T-helper 9 cell (primary cell): ENCODE results near the gene SHANK2.

Experiments
- DNase-seq: peaks from one replicate; pipeline ENCODE4 v3.0.0-alpha.2; 2020

The SHANK2 gene

GRCh38 chr11:71269603-71270511, 17.5 kb upstream of the SHANK2 start:
- DNase-seq, result no peak

DNA sequence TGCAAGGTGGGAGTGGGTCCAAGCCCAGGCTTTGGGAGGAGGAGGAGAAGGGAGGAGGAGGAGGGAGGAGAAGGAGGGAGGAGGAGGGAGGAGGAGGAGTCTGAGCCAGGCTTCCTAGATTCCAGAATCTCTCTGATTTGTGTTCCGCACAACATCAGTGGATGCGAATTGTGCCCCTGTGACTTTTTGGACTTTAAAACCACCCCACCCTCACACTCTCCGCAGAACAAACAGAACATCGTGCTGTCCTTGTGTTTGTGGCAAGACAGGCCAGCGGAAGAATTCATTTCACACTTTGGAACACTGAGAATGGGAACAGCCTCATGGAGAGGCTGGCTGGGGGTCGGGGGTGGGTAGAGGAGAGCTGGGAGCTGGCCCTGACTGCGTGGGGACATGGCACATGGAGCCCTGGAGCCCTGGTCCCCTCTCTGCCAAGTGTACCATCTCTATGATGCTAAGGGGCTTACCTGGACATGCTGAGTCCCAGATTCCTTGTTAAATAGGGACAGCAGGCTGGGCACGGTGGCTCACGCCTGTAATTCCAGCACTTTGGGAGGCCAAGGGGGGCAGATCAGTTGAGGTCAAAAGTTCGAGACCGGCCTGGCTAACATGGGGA, 16.4 kb upstream of the SHANK2 start:
- DNase-seq, result no peak

DNA sequence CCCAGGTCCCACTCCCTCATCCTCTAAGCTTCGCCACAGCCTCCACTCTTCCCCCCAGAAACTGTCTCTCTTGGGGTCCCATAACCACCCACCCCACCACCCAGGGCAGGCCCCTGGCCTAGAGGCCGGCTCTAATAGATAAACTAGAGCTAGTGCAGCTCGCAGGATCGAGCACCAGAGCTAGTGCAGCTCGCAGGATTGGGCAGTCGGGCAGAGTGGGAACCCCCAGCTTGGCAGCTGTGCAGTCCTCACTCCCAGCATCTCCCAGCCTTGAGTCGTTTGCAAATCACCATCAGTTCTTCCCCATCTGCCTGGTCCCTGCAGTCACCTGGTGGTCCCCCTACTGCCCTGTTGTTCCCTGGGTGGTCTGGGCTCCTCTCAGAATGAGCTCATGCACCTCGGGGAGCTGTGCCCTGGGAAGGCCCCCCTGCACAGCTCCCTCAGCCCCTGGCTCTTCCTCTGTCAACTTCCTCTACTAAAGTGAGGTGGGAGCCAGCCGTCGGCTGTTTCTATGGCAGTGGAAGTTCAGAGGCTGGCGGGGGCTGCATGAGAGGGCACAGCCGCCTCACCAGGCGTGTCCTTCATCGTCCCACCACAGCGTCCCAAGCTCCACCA, 15.5 kb upstream of the SHANK2 start:
- no peak for DNase-seq

DNA sequence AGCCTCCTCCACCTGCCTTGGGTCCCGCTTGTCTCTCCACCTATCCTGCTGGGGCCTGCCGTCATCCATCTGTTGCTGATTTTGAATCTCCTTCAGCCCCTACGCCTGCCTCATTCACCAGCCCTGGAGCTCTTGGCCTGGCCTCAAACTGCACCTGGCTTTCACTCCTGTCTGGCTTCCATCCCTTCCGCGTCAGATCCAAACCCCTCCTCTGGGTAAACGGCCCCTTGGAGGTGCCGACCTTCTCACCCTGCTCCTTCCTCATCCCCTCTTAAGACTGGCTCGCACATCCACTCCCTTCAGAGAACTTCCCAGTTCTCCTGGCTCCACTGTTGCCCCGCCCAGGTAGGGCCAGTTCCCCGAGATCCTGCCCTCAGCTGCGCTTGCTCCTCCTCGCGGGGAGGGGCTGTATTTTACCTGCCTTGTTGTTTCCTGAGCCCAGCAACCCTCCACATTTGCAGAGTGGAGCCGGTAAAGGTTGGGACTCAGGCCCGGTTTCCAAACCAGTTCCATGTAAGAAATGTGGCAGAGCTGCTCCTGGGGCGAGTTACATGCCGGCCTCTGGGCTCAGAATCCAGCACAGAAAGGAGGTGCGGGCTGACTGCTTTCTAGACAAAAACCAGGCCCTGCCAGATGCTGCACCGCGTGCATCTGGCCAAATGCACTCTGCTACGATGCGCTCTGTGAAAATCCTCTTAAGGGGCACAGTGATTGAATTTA, 13.9 kb upstream of the SHANK2 start:
- no peak for DNase-seq

DNA sequence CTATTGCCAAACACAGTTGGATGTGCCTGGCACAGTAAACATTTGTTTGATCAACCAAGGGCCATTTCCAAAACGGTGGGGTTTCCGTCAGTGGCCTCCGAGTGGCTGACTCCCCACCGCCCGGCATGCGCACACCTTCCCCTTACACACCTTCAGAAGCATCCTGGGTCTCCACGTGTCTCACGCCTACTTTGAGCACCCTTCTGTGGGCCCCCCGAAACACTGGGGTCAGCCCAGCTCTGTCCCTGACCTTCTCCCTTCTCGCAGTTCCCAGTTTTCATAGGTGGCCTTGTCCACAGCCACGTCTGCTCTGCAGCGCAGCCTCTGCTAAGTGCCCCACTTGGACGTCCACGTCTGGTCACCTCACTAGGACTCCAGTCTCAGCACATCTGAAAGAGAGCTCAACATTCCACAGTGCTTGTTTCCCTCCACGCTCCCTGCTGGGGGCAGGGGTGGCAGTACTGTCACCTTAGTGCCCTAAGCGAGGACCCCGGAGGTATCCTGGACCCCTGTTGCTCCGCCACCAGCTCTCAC, 13.2 kb upstream of the SHANK2 start:
- no peak for DNase-seq

DNA sequence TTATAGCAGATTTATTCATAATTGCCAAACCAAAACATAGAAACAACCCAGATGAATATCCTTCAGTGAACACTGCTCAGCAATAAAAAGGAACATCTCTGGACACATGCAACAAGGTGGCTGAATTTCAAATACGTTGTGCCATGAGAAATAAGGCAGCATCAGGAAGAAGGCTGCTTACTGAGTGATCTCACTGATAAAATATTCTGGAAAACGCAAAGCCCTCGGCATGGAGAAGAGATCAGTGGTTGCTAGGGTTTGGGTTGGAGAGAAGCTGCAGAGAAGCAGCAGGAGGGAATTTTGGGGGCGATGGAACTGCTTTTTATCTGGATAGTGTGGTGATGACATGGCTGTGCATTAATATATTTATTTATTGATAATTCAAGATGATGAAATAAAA, 11.0 kb upstream of the SHANK2 start:
- no peak for DNase-seq

DNA sequence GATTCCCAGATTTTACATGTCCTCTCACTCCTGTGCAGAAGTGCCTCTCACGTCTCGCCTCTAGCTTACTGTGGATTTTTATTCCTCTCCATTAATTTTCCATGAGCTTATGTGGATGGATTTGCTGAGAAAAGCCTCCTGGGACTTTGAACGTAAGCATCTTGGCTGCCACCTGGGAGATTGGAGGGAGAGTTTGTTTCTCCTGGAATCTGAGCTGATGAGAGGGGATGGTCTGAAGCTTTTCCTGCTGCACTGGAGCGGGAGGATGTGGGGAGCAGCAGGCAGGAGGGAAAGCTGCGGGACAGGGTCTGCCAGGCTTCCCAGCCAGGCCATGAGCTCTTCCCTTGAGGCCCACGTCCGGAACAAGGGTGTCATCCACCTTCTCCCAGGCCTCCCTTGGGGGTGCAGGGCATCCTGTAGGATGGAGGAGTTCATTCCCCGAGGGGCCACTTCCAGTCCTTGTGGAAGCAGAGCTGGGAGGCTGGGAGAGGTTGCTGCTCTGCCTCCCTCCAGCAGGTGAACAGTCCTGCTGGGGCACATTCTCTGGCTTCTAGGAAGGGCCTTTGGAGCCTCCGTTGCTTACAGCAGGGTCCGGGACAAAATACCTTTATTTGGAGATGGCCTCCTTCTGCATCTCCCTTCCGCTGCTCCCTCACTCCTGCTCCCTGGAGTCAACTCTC, 3.6 kb upstream of the SHANK2 start:
- no peak for DNase-seq

- no peak for DNase-seq
Measured at GRCh38 chr11:71255323-71255722, 2.9 kb upstream of the SHANK2 start.

GRCh38 chr11:71253794-71254193, 1.4 kb upstream of the SHANK2 start:
- no peak for DNase-seq

DNA sequence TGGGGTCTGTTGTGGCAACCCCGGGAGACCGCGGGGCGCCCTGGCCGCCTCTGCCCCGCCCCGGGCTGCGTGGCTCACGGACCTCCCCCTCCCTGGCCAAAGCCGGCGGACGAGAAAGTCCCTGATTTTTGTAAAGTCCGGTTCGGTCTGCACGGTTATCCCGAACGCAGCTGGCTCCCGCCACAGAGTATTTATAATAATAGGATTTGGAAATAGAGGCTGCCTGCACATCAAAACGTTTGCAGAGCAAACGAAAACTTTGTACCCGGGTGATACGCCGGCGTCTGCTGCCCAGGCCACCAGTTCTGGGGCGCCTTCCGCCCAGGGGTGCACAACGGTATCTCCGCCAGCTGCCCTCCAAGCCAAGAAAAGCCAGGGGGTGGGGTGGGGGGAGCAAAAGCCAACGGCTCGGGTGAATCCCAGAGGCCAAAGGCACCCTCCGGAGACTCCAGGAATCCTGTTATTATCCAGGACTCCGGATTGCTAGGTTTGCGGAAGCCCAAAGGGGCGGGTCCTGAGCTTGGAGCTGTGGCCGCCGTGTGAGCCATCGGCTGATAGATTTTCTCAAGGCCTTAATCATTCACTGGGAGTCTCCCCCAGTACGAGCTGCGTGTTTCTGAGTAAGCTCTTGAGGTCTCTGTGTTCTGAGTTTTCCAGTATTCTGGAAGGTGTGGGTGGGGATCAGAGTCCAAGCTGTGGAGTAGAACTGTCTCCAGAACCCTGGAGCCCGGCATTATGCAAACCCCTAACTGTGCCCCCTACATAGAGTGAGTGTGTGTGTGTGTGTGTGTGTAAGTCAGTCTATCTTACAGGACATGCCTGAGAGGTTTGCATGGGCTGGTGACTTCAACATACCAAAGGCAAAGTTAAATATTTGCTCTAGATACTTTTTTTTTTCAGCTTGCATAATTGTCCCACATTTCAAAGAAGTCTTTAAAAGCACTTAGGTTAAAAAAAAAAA, 673 bp upstream of the SHANK2 start:
- DNase-seq, result no peak

DNA sequence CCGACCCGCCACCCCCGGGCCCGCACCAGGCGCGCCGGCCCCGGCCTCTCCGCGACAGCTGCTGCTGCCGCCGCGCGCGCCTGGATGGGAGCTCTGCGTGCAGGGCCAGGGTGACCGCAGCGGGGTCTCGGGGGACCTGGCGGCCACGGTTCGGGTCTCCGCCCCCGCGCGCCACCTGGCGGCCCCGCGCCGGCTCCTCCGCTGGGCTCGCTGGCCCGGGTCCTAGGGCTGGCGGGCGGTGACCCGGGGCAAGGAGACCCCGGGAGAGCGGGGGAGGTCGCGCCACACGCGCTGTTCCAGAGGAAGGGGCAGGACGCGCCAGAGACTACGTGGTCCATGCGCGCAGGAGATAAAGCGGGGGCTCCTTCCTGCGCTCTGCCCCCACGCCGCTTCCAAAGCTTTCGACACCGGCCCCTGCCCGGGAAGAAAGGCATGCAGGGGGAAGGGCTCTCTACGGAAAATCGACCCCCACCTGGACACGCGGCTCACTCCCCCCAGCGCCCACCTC, 562 bp downstream of the SHANK2 start:
- DNase-seq, result no peak

- DNase-seq, result no peak
Measured at GRCh38 chr11:71251151-71251721, 1.1 kb downstream of the SHANK2 start.

DNA sequence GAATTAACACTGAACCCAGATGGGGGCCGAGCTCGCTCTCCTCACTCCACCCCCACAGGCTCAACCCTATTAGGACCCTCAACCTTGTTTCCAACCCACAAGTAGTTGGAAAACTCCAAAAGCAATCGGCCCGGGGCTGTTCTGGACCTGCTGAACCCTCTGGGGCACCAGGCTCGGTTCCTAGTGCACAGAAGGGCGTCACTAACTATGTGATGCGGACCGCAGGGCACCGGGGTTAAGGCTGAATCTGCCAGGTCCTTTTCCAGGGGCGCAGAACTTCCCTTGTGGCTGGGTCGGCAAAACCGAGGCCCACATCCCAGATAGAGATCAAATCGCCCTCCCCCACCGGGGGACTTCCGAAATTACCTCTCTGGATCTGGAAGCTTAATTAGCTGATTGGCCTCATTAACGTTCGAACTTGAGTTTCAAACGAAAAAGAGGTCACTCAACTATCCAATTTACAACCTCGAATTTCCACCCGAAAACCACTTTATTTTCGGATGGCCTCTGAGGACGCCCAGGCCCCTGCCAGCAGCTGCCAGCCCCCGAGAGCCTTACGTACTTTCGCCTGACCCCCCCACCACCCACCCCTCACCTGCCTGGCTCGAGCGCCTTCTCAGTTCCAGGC, 1.7 kb downstream of the SHANK2 start:
- no peak for DNase-seq

DNA sequence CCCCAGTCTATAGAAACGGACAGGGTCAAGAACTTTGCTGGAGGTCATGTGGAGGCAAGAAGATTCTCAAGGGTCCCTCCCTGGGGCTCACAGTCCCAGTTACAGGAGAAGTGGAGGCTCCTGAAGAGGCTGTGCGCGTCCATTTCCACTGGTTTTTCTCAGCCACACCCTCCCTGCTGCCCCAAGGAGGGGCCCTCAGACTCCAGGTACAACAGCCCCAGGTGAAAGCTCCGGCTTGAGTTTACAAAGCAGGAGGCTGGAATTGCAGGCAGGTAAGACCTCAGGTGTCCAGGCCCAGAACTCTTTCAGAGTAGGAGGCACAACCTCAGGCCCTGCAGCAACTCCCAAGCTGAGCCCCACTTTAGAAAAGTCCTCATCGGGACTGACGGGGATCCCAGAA, 3.1 kb downstream of the SHANK2 start:
- DNase-seq, result no peak

DNA sequence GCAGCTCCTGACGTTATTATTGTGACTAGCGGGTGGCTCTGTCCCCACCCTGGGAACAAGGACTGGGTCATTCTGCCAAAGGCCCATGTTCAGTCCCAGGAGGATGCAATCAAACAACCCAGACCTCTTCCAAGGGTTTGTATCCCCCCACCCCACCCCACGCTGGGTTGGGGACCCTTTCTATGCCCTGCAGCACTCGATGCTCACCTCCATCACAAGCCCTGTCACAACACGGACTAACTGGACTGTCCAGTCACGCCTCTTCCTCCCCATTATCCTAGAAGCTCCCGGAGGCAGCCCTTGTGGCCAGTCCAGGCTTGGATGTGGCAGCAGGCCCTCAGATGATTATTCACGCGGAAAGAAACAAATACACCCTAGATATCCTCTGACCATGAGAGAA, 3.7 kb downstream of the SHANK2 start:
- no peak for DNase-seq

- no peak for DNase-seq
Measured at GRCh38 chr11:71248251-71248570, 4.2 kb downstream of the SHANK2 start.

DNA sequence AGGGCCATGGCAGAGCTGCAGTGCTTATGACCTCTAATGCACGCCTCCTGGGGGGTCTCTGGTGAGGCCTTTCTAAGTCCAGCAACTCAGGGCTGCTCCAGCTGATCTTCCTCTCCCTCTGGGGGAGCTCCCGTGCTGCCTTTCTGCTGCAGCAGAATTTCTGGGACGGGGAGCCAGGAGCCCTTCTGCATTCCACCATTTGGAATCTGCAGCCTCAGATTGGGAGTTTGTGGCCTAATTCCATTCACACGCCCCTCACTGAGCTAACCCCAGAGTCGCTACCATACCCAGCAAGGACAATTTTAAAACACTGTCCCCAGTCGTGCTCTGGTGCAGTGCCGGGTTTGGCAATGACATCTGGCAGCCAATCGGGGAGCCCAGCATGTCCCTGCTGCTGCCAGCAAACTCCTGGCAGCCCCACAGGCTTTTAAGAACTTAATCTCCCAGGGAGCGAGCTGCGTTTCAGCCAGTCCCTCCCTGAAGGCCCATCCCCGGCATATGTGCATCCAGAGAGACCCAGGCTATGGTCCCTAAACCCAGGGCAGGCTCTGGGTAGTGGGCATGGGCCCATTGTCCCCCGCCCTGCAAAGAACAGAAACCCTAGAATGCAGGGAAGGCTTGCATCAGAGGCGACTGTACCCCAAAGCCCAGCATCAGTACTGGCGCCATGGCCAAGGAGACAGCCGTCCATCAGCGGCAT, 4.7 kb downstream of the SHANK2 start:
- DNase-seq, result no peak

GRCh38 chr11:71246559-71246958, 5.8 kb downstream of the SHANK2 start:
- DNase-seq, result no peak

GRCh38 chr11:71245601-71246391, 6.6 kb downstream of the SHANK2 start:
- no peak for DNase-seq
